GM21576 (cell line): Measurements from ENCODE around the gene MLXIP.
"Not testable (repeated sequence)": the region's sequence is repeated elsewhere in the genome, so short reads cannot be mapped to it uniquely, and the experiment has no call there.

Source experiments
- ATAC-seq: cut with Tn5 transposase; IDR thresholded peaks from one replicate; pipeline ENCODE4 v1.9.1; 2021; ENCODE audit warnings: mild to moderate bottlenecking, moderate library complexity; ENCODE audit not compliant: unreplicated experiment

MLXIP gene

GRCh38 chr12:122176473-122176872 is 97.9 kb downstream of the MLXIP start:
- not testable (repeated sequence) for ATAC-seq

DNA sequence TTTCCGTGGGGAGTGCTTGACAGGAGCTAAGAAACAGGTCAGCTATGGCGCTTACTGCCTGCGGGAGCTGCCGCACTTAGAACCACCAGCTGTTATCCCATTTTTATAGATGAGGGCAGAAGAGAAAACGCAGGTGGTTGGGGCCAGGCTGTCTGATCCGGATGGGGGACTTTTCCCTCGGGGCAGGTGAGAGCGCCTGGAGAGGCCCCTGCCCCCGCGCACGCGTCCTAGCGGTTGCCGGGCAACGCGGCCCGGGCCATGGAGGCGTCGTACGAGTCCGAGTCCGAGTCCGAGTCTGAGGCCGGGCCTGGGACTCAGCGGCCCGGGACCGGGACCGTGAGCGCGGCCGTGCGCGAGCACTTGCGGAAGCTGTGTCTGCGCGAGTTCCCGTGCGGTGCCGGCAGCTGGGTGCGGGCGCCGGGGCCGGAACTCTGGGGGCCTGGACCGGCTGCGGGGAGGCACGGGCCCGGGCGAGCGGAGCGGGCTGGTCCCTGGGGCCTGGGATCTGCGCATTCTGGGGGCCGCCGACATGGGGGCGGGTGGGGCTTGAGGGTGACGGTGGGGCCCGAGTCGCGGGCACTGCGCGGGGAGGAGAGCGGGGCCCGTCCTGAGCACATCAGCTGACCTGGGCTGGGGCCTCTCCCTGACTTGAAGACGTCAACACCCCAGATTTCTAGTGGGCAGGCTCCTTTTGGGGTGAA is 104.5 kb downstream of the MLXIP start, which contains the start of gene LRRC43:
Gene LRRC43 (plus strand): TSS at position 237 of the 701 bp plus-strand sequence. CDS start 22 bp downstream, at position 259.
- no peak for ATAC-seq

- no peak for ATAC-seq
Observed at GRCh38 chr12:122183588-122183940, 105.0 kb downstream of the MLXIP start.

DNA sequence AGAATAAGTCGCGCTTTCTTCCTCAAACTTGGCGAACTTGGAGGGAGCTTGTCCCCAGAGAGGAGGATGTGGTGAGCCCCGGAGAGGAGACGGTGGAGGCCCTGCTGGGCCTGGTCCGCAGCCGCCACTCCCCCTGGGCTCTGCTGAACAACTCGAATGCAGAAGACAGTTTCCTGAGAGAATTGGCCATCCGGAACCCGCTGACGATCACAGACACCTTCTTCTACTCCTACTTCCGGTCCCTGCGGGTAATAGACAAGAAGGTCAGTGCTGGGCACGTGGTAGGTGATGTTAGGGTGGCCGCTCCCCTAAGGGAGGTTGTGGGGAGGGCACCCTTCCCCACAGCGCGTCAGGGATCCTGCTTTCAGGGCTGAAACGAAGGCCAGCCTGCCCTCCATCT is 106.0 kb downstream of the MLXIP start:
- ATAC-seq = no peak

DNA sequence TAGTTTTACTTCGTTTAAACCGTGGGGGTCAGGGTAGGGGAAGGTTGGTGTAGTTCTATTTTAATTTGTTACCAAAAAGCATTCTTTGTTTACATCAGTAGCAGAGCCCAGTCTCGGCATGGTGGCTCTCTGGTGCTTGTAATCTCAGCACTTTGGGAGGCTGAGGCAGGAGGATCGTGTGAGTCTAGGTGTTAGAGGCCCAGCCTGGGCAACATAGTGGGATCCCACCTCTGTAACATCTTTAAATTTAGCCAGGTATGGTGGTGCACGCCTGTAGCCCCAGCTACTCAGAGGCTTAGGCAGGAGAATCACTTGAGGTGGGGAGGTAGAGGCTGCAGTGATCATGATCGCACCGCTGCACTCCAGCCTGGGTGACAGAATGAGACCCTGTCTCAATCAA is 106.5 kb downstream of the MLXIP start:
- no peak for ATAC-seq

DNA sequence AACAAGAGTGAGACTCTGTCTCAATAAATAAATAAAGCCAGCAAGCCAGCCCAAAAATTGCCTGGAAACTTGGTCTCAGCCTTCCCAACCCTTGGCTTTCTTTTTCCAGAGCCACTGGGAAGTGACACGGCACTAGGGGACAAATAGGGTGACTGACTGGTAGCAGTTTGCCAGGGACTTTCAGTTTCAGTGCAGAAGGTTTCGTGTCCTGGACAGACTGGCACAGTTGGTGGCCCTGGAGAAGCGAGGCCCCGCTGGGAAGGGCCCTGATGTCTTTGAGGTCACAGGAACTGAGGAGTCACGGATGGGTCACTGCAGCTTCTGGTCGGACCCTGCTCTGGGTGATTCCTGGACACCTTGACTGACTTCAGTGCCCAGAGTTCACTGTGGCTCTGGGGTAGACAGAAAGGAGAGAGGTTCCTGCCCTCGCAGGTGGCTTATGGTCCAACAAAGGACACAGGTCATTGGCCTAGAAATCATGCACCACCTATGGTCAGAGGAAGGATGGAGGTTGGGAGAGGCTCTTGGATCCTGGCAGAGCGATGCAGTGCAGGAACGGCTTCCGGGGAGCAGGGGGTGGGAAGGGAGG is 107.0 kb downstream of the MLXIP start:
- ATAC-seq = no peak

DNA sequence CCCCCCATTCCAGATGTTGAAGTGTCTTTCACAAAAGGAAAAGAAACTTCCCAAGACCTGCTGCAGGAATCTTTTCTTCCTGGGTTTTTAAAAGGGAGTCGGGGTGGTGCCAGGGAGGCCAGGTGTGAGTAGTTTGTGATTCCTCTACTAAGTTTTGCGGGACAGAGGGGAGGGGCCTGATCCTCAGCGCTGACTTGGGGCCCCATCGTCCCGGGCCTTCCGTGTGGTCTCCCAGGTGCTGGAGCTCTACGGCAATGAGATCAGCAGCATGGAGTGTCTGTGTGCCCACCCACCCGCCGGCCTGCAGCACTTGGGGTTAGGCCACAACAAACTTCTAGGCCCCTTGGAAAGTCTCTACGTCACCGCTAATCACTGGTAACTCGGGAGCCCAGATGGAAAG is 108.9 kb downstream of the MLXIP start:
- no peak for ATAC-seq

GRCh38 chr12:122189626-122190475 is 111.3 kb downstream of the MLXIP start:
- no peak for ATAC-seq

- no peak for ATAC-seq
Observed at GRCh38 chr12:122190842-122191668, 112.5 kb downstream of the MLXIP start.

DNA sequence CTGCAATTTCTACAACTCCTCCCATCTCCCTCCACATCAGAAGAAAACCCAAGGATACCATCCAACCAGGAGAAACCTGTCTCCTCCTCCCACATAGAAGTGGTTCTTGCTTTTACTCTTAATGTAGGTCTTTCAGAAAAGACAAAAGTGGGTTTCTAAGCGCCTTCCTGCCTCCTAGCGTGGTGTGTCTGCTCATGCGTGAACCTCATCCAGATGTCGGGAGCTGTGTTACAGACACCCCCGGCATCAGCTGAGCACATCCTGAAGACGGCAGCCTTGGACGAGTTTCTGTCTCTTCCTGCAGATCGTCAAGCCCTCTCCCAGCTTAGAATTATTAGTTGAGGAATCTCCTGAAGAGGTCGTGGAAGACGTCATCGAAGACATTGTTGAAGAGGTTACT is 113.9 kb downstream of the MLXIP start:
- no peak for ATAC-seq

- no peak for ATAC-seq
Observed at GRCh38 chr12:122194804-122195203, 116.2 kb downstream of the MLXIP start.

DNA sequence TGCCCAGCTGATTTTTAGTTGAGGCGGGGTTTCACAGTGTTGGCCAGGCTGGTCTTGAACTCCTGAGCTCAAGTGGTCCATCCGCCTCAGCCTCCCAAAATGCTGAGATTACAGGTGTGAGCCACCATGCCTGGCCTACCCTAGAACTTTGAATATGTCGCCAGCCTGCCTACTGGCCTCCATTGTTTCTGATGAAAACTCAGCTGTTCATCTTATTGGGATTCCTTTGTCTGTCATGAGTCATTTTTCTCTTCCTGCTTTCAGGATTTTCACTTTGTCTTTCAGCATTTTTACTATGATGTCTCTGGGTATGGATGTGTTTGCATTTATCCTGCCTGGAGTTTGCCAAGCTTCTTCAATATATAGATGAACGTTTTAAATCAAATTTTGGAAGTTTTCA is 116.8 kb downstream of the MLXIP start:
- no peak for ATAC-seq
